ENCODE data around the gene ATP6V1G3.
"Not testable (repeated sequence)": the region's sequence is repeated elsewhere in the genome, so short reads cannot be mapped to it uniquely, and the experiment has no call there.

The ATP6V1G3 gene

DNA sequence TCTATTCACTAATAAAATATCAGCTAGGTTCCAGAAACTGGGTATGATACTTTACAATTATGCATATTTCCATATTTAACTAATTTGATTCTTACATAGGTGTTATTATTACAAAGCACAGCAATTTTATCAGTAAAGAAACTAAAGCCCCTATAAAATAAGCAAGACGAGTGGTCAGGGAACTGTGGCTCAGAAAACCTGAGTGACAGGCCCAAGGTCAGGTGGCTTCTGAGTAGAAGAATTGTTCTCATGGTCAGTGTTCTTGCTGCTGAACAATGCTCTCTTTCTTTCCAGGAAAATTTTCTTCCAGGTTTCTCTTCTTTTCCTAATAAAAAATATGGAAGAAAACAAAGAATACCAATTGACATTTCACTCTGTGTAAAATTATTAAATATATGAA lies 2.2 kb upstream of the ATP6V1G3 start:
- no peak for DNase-seq (ENCODE audit: low read depth)

GRCh38 chr1:198541737-198542136 lies 1.3 kb upstream of the ATP6V1G3 start:
- no peak for DNase-seq (ENCODE audit: low read depth)

DNA sequence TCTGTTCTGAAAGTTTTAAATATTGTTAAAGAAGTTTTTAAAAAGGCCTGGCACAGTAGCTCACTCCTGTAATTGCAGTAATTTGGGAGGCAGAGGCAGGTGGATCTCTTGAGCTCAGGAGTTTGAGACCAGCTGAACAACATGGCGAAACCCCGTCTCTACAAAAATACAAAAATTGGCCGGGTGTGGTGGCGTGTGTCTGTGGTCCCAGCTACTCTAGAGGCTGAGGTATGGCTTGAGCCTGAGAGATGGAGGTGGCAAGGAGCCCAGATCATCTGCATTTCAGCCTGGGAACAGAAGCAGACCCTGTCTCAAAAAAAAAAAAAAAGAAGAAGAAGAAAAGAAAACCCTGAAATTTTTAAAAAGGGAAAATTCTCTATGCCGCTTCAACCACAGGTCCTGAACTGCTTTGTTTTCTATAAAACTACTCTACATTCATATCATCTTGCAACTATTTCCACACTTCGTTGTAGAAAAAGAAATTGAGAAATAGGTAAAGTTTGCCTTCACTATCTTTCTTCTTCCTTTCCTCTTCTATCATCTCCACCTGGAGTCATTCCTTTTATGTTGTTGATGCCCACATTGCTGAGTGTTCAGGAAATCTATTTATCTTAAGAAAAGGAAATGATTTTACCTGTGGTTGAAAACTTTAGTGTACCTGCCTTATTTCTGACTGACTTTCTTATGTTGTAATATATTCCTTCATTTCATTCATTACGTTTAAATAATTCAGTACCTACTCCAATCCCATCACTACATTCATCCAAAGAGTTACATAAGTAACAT lies 1.7 kb downstream of the ATP6V1G3 start:
- no peak for DNase-seq (ENCODE audit: low read depth)

DNA sequence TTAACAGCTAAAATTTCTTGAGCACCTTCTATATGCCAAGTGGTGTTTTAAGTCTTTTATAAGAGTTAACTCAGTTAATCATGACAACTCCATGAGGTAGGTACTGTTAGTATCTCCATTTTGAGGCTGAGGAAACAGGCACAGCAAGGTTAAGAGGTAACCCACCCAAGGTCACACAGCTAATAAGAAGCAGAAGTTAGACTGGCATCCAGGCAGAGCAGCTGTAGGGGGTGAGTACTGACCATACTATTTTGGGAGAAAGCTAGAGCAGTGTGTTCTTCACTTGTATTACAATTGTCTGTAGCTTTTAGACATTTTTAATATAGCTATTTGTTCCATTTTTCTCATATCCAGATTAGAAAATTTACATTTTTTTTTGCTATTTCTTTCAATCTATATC lies 4.8 kb downstream of the ATP6V1G3 start:
- DNase-seq (ENCODE audit: low read depth), result no peak

DNA sequence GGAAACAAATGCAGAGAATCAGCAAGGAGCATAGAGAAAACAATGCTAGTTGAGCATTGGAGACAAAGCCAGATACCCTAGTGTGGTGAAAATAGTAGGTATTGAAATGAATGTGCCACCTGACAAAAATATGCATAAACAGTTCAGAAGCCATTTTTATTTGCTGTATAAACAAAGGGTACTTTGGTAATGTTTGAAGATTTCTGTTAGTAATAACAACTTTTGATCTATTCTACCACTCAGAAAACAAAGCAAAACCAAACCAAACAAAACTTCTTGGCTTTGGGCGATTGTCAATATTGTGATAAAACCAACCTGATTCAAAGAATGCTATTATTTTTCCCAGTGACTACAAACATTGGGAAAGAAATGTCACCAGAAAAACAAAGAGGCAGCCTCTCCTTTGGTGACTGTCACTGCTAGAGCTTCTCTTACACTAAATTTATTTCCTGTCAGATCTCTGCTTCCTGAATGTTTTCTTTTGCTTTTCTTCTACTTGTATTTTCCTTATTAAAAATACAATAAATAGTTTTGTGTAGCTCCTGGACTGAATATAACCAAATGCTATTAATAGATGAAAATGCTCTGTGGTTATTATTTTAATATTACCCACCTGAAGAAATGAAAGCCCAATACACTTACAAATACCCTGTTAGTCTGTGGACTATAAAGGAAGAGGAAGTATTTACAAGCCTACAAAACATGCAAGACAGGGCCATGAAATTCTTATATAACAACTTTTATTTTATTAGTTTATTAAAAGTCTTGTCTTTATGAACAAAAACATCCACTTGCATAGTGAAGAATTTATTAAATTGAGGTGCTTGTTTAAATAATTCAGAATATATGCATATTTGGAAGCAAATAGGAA lies 5.7 kb downstream of the ATP6V1G3 start:
- no peak for DNase-seq (ENCODE audit: low read depth)

GRCh38 chr1:198531891-198532290 lies 8.6 kb downstream of the ATP6V1G3 start:
- no peak for DNase-seq (ENCODE audit: low read depth)

DNA sequence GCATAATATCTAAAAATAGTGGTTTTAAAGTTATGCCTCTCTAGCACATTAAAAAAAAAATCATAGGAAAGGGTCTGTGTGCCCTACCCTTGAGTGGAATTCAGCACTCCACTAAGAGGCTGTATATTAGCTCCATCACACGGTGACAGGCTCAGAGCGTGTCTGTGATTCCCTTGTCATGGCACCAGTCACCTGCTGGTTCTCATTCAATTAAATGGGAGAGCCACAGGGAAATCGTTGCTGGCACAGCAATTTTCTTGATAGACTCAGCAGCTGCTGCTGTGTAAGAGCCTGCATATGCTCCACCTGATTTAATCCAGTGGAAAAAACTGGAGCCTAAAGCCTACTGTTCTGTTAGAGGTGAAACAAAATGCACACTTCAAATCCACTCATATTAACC lies 9.5 kb downstream of the ATP6V1G3 start:
- DNase-seq (ENCODE audit: low read depth), result no peak

DNA sequence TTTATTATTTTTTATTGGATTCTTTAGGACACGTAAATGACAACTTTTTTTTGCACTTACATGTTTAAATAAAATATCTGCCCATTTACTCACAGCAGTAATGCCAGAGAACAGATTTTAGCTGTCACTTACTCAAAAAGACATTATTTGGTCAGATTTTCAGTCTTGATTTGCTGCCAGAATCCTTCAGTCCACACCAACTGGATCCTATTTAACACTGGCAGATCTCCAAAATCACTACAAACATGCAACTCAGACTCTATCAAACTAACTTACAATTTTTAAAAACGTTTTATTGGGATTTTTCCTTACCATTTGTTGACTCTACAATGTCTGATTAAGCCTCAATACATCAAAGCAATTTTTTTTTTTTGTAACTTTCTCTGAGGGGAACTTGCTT lies 11.1 kb downstream of the ATP6V1G3 start:
- no peak for DNase-seq (ENCODE audit: low read depth)

DNA sequence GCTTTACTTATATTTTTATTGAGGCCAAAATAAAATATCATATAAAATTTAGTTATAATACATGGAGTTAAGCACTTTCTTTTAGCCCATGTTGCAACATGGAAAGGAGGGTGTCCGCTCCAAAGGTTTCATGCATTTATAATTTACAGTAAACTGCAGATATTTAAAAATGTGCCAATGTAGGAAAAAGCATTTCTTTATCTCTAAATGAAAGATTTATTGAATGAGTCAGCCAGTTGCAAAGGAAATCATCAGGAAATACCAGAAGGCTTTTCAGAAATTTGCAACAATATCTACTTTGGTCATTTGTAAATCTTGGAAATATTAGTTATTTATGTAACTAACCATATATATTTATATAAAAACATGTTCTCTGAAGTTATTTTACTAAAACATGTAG lies 12.1 kb downstream of the ATP6V1G3 start:
- no peak for DNase-seq (ENCODE audit: low read depth)

GRCh38 chr1:198524556-198524955 lies 15.9 kb downstream of the ATP6V1G3 start:
- DNase-seq (ENCODE audit: low read depth), result no peak

DNA sequence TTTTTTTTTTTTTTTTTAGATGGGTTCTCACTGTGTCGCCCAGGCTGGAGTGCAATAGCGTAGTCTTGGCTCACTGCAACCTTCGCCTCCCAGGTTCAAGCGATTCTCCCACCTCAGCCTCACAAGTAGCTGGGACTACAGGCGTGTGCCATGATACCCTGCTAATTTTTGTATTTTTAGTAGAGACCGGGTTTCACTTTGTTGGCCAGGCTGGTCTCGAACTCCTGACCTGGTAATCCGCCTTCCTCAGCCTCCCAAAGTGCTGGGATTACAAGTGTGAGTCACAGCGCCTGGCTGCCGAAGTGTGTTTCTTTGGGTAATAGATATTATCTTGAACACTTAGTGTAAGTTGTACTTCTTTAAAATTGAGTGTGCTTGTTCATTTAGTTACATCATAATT lies 16.4 kb downstream of the ATP6V1G3 start:
- DNase-seq (ENCODE audit: low read depth), result not testable (repeated sequence)

GRCh38 chr1:198523182-198523950 lies 17.1 kb downstream of the ATP6V1G3 start:
- DNase-seq (ENCODE audit: low read depth), result no peak

DNA sequence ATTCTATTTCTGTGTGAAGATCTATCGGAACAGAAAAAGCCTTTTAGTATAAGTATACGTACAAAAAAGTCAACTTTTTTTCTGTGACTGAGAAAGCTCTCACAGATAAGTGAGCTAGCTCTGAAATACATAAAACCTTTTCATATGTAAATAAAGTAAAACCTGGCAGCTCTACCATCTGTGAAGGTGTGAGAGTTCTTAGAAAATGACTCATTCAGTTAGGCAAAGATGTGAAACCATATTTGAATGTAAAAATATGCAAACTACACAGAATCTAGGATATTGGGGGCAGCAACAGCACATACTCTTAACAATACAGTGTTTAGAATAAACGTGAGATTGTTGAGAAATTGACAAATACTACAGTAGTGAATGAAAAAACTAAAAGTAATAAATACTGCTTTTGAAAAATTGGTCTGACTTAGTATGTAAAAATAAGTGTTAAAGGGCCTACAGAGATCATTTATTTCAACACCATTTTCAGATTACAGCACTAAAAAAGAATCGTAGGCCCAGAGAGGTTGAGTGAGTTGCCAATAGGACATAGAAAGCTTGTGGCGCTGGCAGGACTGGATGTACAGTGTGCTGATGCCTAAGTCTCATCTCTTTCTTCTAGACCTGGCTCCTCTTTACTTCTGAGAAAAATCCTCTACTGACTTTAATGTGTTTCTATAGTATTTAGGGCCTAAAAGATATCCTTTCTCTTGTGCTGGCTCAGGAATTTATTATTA lies 19.8 kb downstream of the ATP6V1G3 start:
- no peak for DNase-seq (ENCODE audit: low read depth)

DNA sequence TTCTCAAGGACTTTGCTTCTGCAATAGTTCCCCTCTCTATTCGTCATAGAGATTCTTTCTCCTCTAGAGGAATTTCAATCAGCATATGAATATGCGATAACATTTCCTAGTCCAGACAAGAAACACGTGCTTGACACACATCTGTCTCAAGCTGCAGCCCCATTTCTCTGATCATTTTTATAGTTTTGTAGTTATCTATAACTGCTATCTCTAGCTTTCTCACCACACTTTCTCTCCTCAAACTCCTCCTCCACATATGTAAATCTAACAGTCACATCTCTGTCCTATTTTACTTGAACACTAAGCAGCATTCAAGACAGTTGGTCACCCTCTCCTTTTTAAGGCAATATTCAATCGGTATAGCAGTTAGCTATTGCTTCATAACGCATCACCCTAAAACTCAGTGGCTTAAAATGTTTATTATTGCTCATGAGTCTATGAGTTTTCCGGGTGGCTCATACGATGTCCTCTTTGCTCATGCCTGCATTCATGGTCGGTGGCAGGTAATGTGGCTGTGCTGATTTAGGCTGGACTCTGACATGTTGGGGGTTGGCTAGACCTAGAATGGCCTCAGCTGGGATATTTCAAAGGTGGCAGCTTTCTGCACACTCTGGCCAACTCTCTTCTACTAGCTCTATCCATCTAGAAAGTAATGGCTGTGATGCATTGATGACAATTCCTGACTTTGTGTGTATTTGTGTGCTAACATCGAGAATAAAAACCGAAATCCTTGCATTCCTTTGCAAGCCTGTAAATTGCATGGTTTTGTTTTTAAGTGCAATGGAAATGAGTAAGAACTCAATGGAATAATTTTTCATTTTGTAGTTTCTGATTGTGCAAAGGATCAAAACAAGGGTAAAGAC lies 20.6 kb downstream of the ATP6V1G3 start:
- no peak for DNase-seq (ENCODE audit: low read depth)

GRCh38 chr1:198517623-198518199 lies 22.8 kb downstream of the ATP6V1G3 start:
- DNase-seq (ENCODE audit: low read depth), result no peak

DNA sequence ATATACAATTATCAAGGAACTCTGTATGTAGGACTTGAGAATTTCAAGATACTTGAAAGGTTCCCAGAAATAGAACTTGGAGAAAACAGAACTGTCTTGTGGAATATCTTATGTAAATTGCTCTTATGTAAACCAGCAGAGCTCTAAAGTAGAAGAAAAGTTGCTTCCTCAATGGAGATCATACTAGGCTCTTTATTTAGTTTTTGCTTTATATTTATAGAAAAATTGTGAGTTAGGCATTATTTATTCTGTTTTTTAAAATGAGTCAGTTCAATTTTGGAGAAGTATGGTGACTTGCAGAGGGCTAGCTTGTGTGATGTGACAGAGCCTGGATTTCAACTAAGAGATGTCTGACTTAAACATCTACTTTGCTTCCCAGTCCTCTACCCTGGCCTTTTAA lies 40.4 kb downstream of the ATP6V1G3 start:
- no peak for DNase-seq (ENCODE audit: low read depth)

- no peak for DNase-seq (ENCODE audit: low read depth)
These were observed 40.9 kb downstream of the ATP6V1G3 start for GRCh38 chr1:198499588-198499987.

- DNase-seq (ENCODE audit: low read depth), result no peak
These were observed 41.6 kb downstream of the ATP6V1G3 start for GRCh38 chr1:198498881-198499280.

- DNase-seq (ENCODE audit: low read depth), result no peak
These were observed 42.4 kb downstream of the ATP6V1G3 start for GRCh38 chr1:198498103-198498385.

DNA sequence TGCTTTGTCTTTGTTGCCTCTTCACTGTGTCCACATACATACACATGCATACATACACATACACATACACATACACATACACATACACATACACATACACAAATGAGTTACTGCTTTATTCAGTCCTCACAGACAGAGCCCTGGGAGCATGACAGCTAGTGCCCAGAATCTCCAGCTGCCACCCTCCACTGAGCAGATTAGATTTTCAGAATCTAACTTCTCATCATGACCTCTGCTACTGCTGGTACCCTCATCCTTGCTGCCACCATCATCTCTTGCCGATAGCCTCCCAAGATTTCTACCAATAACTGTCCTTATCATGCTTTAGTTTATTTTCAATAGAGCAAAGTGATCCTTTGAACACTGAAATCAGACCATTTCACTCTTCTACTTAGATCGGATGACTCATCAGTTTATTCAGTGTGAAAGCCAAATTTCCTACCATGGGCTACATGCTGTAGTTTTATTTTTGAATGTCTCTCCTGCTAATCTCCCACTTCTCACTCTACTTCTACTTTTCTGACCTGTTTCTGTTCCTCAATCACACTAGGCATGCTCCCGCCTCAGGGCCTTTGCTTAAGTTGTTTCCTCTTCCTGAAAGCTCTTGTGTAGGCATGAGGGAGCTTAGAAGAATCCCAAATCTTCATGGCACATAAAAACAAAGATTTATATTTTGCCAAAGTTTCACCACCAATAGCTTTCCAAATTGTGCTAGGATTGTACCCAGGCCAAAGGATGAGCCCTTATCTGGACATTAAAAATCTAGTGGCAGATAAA lies 43.0 kb downstream of the ATP6V1G3 start:
- DNase-seq (ENCODE audit: low read depth), result no peak
